Measurements from ENCODE around the gene ANKFN1.

ANKFN1 gene

DNA sequence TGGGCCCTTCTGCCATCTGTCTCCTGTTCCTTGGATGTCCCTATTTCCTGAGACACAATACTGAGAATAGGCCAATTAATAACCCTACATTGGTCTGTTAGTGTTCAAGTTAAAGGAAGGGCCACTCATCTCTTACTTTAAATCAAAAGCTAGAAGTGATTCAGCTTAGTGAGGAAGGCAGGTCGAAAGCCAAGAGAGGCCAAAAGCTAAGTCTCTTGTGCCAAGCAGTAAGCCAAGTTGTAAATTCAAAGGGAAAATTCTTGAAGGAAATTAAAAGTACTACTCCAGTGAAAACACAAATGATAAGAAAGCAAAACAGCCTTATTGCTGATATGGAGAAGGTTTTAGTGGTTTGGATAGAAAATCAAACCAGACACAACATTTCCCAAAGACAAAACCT lies 28.8 kb downstream of the ANKFN1 start:
- DNase-seq (ENCODE audit: extremely low read depth, insufficient read length): no peak
- TF ChIP-seq, protein P1, sequence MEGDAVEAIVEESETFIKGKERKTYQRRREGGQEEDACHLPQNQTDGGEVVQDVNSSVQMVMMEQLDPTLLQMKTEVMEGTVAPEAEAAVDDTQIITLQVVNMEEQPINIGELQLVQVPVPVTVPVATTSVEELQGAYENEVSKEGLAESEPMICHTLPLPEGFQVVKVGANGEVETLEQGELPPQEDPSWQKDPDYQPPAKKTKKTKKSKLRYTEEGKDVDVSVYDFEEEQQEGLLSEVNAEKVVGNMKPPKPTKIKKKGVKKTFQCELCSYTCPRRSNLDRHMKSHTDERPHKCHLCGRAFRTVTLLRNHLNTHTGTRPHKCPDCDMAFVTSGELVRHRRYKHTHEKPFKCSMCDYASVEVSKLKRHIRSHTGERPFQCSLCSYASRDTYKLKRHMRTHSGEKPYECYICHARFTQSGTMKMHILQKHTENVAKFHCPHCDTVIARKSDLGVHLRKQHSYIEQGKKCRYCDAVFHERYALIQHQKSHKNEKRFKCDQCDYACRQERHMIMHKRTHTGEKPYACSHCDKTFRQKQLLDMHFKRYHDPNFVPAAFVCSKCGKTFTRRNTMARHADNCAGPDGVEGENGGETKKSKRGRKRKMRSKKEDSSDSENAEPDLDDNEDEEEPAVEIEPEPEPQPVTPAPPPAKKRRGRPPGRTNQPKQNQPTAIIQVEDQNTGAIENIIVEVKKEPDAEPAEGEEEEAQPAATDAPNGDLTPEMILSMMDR (IDR thresholded peaks at IDR 0.05; ENCODE audit: insufficient read depth, low read length, poor library complexity, severe bottlenecking): no peak
- H3K27me3 ChIP-seq (replicated peaks; ENCODE audit: control insufficient read depth, insufficient read depth, low read length): peaks cover 2% of the 10 kb centered on the region
- no peaks in the 10 kb centered on the region for H3K36me3 ChIP-seq (ENCODE audit: control insufficient read depth, insufficient read depth, low read length)
- H3K4me3 ChIP-seq (replicated peaks; ENCODE audit: low read depth, low read length): no peak overlapping the region

DNA sequence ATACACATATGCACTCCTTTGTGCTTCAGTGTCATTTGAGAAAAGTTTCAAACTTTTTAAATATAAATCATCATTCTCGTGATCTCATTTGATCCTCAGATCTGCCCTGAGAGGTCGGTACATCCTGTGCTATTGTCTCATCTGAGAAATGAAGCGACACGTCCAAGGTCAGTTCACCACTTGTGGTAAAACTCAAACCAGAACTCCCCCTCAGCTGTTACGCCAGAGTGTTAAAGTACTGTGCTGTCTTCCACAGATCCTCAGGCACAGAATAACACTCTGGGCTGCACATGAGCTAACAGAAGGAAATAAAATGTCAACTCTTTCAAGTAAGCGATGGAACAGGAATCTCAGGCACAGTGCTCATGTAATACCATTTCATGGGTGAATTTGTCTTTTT lies 31.4 kb downstream of the ANKFN1 start:
- TF ChIP-seq, protein P1 (IDR thresholded peaks at IDR 0.05; ENCODE audit: insufficient read depth, low read length, poor library complexity, severe bottlenecking): no peak
- Histone ChIP-seq H3K27me3 (replicated peaks; ENCODE audit: control insufficient read depth, insufficient read depth, low read length) (no peaks in the 10 kb centered on the region), H3K4me3 (replicated peaks; ENCODE audit: low read depth, low read length) (no peak overlapping the region), H3K36me3 (ENCODE audit: control insufficient read depth, insufficient read depth, low read length) (no peaks in the 10 kb centered on the region)
- DNase-seq (ENCODE audit: extremely low read depth, insufficient read length): no peak

DNA sequence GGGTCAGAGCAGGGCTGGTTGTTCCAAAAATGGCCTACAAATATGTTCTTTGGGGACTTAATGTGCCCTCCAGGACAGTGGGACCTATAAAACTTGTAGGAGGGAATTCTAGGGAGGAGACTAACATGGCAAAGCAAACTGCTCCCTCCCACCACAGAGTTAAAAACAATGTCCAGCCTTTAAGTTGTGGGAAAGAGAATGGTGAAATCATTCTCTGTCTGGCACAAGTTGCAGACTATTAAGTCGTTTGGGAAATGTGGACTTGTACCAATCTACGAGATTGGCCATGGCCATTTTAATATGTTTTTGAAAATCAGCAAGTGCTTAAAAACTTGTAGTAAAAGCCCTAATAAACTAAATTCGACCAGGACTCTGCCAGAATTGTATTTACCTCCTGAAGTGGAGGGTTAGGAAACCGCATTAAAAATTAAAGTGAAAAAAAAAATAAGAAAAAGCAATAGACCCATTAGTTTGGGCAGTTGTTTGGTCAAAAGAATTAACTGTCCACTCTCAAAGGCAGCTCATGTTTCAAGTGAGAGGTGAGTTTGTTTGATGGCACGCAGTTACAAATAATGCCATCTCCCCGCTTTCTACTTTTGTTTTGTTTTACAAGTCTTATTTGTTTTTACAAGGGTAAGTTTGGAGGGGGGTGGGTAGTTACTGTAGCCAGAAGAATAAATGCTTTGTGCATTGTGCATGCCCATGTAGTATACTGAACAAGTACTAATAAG lies 32.4 kb downstream of the ANKFN1 start:
- DNase-seq (ENCODE audit: extremely low read depth, insufficient read length): no peak
- Histone ChIP-seq H3K4me3 (replicated peaks; ENCODE audit: low read depth, low read length) (no peak overlapping the region), H3K36me3 (ENCODE audit: control insufficient read depth, insufficient read depth, low read length) (no peaks in the 10 kb centered on the region), H3K27me3 (replicated peaks; ENCODE audit: control insufficient read depth, insufficient read depth, low read length) (no peaks in the 10 kb centered on the region)
- TF ChIP-seq, protein P1 (IDR thresholded peaks at IDR 0.05; ENCODE audit: insufficient read depth, low read length, poor library complexity, severe bottlenecking): no peak

DNA sequence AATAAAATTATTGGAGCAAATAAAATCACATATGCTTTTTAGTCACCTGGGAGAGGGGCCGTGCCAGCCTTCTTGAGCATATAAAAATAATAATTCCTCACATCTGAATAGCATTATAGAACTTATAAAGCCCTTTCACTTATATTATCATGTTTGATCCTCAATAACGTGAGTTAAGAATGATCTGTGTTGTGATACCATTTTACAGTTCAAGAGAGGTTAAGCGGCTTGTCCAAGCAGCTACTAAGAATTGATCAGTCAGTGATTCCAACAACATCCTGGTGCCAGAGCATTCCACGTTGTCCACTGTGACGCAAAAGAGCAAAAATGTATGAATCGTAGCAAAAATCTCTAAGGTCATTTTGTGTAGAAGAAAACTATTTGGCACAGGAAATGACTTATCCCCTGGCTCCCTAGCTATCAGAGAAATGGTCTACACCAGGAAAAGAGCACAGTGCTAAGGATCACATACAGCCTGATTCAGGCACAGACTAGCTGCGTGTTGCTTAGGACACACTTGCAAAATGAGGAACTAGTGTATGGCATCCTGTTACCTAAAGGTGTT lies 33.0 kb downstream of the ANKFN1 start:
- DNase-seq (ENCODE audit: extremely low read depth, insufficient read length): no peak
- Histone ChIP-seq H3K27me3 (replicated peaks; ENCODE audit: control insufficient read depth, insufficient read depth, low read length) (no peaks in the 10 kb centered on the region), H3K4me3 (replicated peaks; ENCODE audit: low read depth, low read length) (no peak overlapping the region), H3K36me3 (ENCODE audit: control insufficient read depth, insufficient read depth, low read length) (no peaks in the 10 kb centered on the region)
- TF ChIP-seq, protein P1 (IDR thresholded peaks at IDR 0.05; ENCODE audit: insufficient read depth, low read length, poor library complexity, severe bottlenecking): no peak

DNA sequence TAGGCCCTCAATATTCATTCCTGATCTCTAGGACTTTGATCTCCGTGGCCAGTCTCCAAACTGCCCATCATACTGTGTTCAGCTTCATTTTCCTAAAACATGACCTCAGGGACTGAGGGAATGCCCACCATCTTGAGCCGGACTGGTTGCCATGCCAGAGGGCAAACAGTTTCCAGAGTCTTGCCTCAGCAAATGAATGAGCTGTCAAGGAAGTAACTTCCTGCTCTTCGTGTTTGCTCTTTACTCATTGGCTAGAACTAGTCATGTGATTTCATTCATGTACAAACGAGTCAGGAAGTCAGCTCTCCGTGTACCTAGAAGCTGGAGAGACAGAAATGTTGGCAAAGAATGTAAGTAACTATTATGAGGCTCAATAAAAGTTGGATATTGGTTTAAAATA lies 50.2 kb downstream of the ANKFN1 start:
- DNase-seq (ENCODE audit: extremely low read depth, insufficient read length): peak; percentile 14
- H3K36me3 ChIP-seq (ENCODE audit: control insufficient read depth, insufficient read depth, low read length): no peaks in the 10 kb centered on the region
- no peaks in the 10 kb centered on the region for H3K27me3 ChIP-seq (replicated peaks; ENCODE audit: control insufficient read depth, insufficient read depth, low read length)
- TF ChIP-seq, protein P1 (IDR thresholded peaks at IDR 0.05; ENCODE audit: insufficient read depth, low read length, poor library complexity, severe bottlenecking): no peak
- H3K4me3 ChIP-seq (replicated peaks; ENCODE audit: low read depth, low read length): no peak overlapping the region

Measured in GM06990 (cell line).